Muscle of arm (tissue), 14 donors: ENCODE data around the gene KRT24. TPM values are rescaled to one million over a fixed set of nuclear protein-coding genes. Genes with fewer than 3 reads are reported as not detected.
"Not testable (repeated sequence)": the region's sequence is repeated elsewhere in the genome, so short reads cannot be mapped to it uniquely, and the experiment has no call there.

ENCODE experiments used
- DNase-seq: peaks from one replicate; pipeline ENCODE4 v3.0.0-alpha.2; 2013
- long read RNA-seq, 11 donors: transcript quantifications; one replicate each; lab custom pipeline, GENCODE V29; 2026
- polyA plus RNA-seq, 12 donors: library from polyadenylated mRNA; unstranded; fragments of 120-200 nt; gene quantifications; one replicate each; pipeline ENCODE4 v1.2.1, GENCODE V29; 2013; ENCODE audit not compliant: insufficient read length in 12 of 12

Gene KRT24
- polyA plus RNA-seq, result under 1 TPM in 1 of 12 donors, not detected in 11; 0.21 TPM
- long read RNA-seq, donor 1, result 0 reads
- long read RNA-seq, donor 2, result 0 reads
- long read RNA-seq, donor 3, result 0 reads
- long read RNA-seq, donor 4, result 0 reads
- long read RNA-seq, donor 5, result 0 reads
- long read RNA-seq, donor 6, result 0 reads
- long read RNA-seq, donor 7, result 0 reads
- long read RNA-seq, donor 8, result 0 reads
- long read RNA-seq, donor 9, result 0 reads
- long read RNA-seq, donor 10, result 0 reads
- long read RNA-seq, donor 11, result 0 reads

DNA sequence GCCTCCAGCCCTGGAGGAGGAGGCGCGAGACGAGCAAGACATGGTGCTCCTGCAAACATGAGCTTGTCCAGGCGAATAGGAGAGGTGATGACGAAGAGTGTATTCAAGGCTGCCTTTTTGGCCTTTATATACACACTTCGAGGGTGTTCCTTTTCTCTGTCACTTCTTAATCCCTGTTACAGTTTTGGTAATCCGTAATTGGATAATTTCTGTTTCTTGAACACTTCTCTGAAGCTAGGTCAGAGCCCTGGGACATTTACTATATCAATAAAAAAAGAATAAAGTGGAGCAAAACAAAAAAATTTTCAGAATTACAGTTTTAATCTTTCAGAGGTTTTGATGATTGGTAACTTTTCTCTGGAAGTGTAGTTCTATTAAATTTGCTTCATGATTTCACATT is at the start of gene KRT24:
Gene KRT24, minus strand, starts transcription at position 101 of the 400 bp plus-strand sequence. Its CDS starts 59 bp downstream, at position 42.
- DNase-seq, result no peak

DNA sequence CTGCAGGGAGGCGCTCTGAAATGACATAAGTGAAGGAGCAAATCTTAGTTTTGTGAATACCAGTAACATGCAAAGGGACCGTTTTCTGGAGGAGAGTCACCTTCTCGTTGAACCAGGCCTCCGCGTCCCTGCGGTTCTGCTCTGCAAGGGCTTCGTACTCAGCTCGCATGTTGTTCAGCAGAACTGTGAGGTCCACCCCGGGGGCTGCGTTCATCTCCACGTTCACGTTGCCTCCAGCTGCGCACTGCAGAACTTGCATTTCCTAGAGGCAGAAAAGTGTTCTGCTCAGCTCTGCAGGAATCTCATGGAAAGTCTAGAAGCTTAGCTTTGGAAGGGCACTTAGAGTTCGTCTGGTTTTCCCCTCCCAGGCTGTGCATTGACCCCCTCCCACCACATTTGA is 47.5 kb upstream of the KRT24 start:
- no peak for DNase-seq

DNA sequence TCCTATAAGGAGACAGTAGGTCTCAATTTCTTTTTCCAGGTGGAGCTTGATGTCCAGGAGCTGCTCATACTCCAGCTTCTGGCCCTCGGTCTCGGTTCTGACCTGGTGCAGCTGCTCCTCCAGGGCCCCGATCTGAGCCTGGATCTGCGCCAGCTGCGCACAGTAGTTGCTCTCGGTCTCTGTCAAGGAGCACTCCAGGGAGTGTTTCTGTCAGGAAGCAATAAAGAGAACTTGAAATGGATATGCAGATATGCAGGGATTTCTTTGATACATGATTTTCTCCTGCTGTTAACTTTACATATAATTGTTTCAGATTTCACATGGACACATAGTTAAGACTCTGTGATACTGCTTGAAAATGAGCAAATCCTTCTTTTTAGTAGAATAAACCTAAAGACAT is 46.8 kb upstream of the KRT24 start:
- DNase-seq, result no peak

DNA sequence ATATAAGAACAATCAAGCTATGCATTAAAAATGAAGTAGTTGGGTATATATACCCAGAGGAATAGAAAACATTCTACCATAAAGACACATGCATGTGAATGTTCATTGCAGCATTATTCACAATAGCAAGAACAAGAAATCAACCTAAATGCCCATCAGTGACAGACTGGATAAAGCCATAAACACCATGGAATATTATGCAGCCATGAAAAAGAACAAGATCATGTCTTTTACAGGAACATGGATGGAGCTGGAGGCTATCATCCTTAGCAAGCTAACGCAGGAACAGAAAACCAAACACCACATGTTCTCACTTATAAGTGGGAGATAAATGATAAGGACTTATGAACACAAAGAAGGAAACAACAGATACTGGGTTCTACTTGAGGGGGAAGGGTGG is 45.1 kb upstream of the KRT24 start:
- not testable (repeated sequence) for DNase-seq

DNA sequence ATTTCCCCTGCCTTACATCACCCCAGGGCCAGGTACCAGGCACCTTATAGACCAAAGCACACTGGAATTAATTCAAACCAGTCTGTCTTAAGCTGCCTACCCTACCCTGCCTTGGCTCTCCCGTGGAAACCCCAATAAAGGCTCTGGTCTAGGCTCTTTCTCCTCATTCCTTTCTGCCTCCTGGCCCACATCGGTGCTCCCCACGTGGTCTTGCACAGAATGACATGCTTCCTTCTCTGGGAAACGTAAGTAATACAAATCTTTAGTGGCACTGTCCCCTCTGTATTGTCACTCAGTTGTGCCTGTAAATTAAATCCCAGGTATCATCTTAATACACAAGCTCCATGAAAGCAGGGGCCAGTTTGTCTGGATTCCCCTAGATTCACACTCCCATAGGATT is 35.0 kb upstream of the KRT24 start:
- no peak for DNase-seq

DNA sequence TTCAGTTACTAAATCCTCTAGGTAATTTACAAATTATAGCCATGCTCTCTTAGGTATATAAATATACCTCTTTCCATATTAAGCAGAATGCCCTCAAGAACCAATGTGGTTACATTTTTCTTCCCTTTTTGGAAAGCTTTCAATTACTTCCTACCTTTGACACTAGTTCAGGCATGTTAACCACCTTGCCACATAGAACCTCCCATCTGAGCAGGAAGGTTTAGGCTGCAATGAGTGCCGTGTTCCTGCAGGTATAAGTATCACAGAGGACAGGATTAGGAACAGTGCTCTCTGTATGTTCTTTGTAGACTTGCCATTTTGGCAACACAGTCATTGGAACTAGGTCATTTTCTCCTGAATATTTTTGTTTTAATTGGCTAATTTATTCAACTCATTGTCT is 31.5 kb upstream of the KRT24 start:
- DNase-seq, result no peak

DNA sequence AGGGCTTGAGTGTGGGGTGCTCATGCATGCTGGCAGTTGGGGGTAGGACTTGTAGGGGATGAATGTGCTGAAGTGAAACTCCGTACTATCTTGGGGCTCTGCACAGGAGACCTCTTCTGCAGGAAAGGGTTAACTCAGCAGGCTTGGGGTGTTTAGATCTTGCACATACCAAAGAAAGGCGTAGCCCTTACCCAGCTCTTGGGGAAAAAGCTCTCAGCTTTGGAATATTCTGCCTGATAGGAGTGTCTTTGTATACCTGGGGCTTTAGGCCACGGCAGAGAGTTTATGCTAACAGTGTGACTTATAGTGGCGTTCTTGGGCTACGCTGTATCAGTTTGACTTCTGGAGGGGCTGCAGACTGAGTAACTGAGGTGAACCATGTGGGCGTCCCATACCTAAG is 30.5 kb upstream of the KRT24 start:
- DNase-seq, result no peak

DNA sequence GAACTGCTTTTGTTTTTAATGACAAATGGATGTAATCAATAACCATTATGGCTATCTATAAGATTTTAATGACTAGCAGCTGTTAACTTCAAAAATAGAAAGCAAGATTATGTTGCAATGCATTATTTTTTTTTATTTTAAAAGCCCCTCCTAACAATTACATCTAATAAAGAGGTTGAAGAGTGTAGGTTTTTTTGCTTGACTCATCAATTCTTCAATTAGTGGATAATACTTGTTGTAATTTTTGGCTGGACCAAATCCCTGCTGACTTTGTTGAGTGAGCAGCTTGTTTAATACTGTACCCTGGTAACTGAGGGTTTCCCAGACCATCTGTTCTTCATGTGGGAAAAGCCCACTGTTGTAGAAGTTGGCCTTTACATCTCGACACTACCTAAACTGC is 27.4 kb upstream of the KRT24 start:
- no peak for DNase-seq

DNA sequence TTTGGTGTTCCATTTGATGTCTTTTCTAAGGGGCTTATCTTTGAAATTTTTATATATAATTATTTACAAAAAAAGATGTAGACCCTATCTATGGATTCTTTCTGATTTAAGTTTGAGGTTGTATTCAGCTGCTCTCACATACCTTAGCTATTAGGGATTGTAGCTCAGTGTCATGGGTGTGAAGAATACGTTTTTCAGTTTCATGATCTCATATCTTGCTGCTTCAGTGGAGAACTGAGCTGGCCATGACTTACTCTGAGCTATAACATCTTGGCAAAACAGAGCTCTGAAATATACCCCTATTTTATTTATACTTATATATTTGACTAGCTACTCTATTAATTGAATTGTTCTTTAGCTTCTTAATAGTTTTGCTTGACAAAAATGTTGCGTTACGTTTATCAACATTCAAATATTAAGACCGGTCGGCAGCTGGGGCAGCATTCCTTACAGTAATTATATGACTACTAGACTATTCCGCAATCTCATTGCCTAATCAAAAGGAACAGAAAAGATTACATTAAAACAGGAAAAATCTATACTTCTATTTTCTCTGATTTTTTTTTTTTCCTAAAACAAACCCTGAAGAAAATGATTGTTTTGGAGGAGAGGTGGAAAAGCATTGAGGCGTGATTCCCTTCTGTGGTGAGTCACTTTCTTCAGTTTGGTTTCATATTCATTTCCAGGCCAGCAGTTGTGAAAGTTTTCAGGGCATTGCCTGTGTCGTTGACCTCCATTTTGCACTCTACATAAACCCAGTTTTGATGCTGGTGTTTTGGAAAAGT is 24.1 kb upstream of the KRT24 start:
- DNase-seq, result no peak

DNA sequence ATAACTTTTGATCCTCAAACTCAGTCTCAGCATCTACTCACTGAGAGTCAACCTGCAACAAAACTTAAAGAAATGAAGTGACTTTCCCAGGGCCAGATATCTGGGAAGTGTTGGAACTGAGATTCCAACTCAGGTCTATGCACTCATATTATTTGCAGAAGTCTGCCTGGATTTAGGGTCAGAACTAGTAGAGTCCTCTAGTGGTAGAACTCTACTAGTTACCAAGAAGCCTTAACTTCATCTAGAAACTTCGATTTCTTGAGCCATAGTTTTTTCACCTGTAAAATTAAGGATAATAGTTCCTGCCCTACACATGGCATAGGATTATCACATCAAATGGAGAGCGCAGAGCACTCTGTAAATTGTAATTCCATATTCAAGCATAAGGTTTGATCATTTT is 23.4 kb upstream of the KRT24 start:
- DNase-seq, result no peak

DNA sequence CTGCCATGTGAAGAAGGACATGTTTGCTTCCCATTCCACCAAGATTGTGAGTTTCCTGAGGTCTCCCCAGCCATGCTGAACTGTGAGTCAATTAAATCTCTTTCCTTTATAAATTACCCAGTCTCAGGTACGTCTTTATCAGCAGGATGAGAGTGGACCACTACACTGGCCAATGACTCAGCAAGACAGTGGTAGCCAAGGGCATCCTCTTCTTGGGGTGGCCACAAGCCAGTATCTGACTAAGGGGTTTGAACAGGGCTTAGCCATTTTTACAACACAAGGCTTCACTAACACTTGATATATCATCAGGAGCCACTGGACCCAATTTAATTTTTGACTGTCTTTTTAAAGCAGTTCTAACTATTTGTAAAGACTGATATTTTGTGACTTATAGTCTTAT is 21.1 kb upstream of the KRT24 start:
- DNase-seq, result no peak

DNA sequence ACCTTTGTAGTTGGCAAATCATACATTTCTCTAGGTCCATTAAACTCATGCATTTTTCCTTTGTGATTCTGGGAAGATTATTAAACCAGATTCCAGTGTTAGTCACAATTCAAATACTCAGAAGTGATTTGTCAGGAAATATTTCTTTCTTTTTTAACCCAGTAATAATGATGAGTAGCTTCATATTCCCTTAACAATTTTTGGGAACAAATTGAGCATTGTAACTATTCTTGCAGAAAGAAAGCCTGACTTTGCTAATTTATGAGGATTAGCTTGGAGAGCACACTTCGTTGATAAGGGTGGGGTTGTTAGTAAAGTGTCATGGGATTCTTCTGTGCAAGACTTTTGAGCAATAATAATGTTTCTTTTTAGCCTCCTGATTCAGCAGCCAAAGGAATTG is 18.7 kb upstream of the KRT24 start:
- DNase-seq, result no peak

DNA sequence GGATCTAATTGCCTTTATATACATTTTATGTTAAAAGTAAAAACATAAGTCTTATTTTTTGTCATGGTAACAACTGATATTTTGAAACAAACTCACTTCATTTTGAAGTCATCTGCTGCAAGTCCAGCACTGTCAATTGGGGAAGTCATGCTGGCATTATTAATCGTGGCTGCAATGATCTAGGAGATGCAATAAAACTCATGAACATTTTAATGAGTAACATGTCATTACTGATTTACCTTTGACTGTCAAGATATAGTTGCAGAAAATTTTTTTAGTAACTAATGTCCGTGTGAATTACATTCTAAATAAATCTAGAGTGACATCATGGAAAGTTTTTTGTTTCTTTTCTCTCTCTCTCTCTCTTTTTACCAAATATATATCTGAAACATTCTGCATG is 17.3 kb upstream of the KRT24 start:
- DNase-seq, result no peak

DNA sequence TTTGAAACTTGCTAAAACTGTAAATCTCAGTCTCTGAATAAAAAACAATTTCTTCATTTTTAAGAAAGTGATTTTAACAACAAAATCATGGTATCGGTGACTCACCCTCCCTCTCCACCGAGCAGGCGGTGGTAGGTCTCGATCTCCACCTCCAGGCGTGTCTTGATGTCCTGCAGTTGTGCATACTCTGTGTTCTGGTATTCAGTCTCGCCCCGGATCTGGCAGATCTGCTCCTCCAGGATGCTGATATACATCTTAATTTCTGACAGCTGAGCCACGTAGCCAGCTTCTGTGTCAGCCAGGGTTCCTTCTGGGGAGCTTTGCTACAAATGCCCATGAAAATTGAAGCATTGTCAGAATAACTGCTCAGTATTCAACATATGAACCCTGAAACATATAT is 15.4 kb upstream of the KRT24 start:
- no peak for DNase-seq

DNA sequence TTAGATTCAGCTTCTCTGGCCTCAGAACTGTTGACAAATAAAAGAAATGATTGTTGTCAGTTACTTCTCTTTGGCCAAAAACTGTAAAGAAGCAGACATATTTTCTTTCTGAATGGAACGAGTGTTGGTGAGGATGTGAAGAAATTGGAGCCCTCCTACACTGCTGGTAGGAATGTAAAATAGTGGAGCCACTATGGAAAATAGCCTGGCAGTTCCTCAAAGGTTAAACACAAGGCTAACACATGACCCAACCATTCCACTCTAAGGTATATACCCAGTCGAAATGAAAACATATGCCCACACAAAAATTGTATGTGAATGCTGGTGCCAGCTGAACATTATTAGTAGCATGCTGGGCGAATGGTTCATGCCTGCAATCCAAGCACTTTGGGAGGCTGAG is 14.2 kb upstream of the KRT24 start:
- DNase-seq, result no peak

DNA sequence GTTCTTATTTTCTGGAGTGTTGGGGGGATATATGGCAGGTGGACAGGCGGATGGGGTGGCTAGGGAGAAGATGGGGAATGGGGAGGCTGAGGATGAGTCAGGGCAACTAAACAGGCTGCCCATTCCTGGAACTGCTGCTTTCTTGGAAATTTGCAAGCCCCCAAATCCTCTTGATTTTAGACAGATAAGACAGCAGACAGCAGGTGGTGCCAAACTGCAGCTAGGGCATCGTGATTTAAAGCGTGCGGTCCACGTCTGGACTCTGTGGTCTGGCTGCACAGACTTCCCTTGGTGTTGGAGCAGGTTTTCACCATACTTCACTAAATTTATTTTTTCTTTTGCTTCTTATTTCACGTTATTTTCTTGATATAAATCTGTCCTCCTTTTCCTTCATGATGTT is 10.9 kb upstream of the KRT24 start:
- DNase-seq, result no peak

DNA sequence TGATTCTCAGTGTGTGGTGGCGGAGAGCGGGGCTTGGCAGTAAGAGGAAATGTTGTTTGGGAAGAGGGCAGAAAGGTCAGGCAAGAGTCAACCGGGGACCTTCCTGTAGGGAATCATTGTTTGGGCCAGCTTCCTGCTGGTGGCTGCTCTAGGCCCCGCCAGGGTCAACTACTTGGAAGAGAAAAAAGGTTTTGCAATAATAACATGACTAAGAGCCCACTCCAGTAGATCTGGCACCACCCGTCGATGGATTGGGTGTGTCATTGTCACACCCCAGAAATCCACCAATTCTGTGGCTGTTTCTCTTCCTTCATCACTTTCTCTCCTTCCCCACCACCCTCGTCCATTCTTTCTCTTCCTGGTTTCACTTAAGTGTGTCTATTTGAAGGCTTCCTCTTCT is 4.2 kb upstream of the KRT24 start:
- no peak for DNase-seq

DNA sequence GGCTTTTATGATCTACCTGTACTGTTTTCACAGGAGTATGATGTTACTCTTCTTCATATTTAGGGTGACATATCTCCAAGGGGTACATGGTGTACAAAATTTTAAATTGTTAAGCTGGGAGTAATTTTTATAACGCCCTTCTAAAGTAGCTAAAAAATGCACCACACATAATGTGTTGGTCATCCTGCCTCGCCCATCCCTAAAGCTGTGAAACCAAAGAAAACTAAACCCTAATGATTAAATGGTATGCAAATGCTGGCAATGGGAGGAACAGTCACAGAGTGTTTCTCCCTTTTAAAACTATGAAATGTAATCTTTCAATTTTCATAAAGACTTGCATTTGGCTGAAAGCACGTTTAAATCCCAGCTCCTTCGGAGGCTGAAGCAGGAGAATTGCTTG is 2.0 kb upstream of the KRT24 start:
- DNase-seq, result no peak

DNA sequence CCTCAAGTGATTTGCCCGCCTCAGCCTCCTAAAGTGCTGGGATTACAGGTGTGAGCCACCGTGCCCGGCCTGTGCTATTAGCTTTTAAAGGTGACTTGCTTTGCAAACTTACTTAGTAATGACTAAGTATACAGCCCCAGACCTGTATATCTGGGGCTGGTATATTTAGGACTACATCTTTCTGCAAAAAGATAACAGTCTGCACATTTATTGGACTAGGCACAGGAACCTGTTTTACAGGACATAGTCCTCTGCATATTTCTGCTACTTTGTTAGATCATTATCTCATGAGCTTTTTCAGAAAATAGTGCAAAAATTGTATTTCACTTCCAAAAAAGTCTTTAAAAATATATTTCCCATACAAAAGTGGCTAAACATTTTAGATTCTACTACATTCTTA is 1.3 kb downstream of the KRT24 start:
- DNase-seq, result no peak

DNA sequence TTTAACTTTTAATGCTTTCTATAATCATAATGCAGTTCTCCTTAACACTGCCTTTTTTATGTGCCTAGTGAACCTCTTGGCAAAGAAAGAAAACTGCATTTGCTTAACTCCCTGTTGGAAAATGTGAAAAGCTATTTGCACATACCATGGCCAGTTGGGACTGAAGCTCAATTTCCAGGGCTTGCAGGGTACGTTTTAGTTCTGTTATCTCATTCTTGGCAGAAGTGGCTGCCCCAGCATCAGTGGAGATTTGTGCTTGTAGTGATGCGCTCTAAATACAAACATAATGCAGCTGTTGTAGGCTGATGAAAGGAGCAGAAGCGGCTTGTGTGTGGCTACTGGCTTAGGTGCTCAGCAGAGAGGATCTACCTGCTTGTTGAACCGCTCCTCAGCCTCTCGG is 3.7 kb downstream of the KRT24 start:
- peak; percentile 40 for DNase-seq

DNA sequence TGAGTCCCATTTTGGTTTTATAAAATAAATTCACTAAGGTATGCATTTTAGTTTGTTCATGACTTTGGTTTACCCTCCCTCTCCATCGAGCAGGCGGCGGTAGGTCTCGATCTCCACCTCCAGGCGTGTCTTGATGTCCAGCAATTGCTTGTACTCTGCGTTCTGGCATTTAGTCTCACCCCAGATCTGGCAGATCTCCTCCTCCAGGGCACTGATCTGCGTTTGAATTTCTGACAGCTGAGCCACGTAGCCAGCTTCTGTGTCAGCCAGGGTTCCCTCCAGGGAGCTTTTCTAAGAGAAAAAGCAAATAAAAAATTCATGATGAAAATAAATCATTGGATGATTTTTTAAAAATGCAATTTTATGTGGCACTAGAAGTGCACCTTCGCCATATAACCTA is 4.2 kb downstream of the KRT24 start:
- DNase-seq, result no peak

DNA sequence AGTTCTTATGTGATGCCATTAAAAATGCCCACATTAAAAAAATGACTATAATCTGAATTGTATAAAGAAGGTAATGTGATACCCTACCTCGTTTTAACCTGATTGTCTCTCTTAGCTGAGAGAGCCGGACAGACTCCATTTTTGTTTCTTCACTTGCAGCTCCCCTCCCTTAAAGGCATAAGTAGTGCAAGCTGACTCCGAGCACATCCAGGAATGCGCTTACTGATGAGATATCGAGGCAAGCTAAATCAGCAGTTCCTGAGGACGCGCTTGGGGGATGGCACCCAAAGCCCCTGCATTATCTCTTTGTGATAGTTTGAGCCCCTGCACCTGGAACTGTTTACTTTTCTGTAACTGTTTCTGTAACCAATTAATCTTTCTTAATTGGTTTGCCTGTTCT is 6.3 kb downstream of the KRT24 start:
- no peak for DNase-seq

DNA sequence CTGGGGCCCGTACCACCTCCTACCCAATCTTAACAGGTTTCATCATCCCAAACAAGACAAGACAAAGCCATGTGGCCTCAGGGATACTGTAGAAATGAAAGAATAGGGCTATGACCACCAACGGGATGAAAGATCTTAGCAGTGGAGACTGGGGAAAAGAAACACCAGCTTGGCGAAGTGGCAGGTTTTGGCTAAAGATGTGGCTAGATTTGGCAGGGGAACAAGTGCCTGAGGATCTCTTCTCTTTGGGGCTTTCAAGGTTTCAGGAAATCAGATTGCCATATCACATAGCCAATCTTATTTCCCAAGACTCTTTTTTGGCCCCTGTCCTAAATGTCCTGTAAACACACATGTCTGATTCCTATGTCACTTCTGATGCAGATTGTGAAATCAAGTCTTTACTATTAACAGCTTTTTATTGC is 6.9 kb downstream of the KRT24 start:
- DNase-seq, result no peak
